SK-N-SH (cell line): ENCODE results near the gene ANO10. TPM values are rescaled to one million over a fixed set of nuclear protein-coding genes. Genes with fewer than 3 reads are reported as not detected.

Source experiments
- CTCF ChIA-PET: fragments of 300-600, 350-600 bp; formaldehyde crosslinking; extraction: SDS; loops from one replicate; lab custom pipeline; 2021; lab: Yijun Ruan, JAX
- POLR2A ChIA-PET: fragments of 350-600 bp; sonication (Branson Sonifier 250); formaldehyde crosslinking; extraction: SDS; loops from one replicate; lab custom pipeline; 2020; ENCODE audit warnings: antibody characterized with exemption, inconsistent platforms; lab: Yijun Ruan, JAX
- DNase-seq: peaks from one replicate; pipeline ENCODE4 v3.0.0; 2012
- H2AFZ ChIP-seq: fragments of 200-600 bp; sonication (generic); 2 replicates; pipeline ENCODE4 v1.8.1; 2016; ENCODE audit warnings: antibody characterized with exemption, mild to moderate bottlenecking, low read depth
- H3F3A ChIP-seq: fragments of 200-600 bp; sonication (generic); replicated peaks from 2 replicates; pipeline ENCODE3; 2016; ENCODE audit warnings: antibody characterized with exemption, mild to moderate bottlenecking; ENCODE audit not compliant: insufficient read depth
- H3K27ac ChIP-seq, 2 experiments: fragments of 200-500 bp in 1 of 2; fragments of 200-600 bp in 1 of 2; sonication (Bioruptor generic) in 1 of 2; sonication (generic), shearing (Covaris generic) in 1 of 2; 2 replicates each; pipeline versions ENCODE4 v1.5.1 to v1.6.1; 2014 to 2016; ENCODE audit warnings: low read depth in 2 of 2, inconsistent platforms in 1 of 2, low read length in 1 of 2, mild to moderate bottlenecking in 1 of 2, mixed read lengths in 1 of 2
- H3K27me3 ChIP-seq: fragments of 200-600 bp; sonication (generic), shearing (Covaris generic); 2 replicates; pipeline ENCODE4 v1.6.1; 2016; ENCODE audit warnings: mixed run types; ENCODE audit not compliant: insufficient read depth
- H3K36me3 ChIP-seq, 2 experiments: fragments of 200-500 bp in 1 of 2; fragments of 200-600 bp in 1 of 2; sonication (Bioruptor generic) in 1 of 2; sonication (generic) in 1 of 2; replicated peaks in 1 of 2; 2 replicates each; pipeline versions ENCODE3 to v1.5.1; 2014 to 2016; ENCODE audit warnings: low read length in 1 of 2, mild to moderate bottlenecking in 1 of 2; ENCODE audit not compliant: insufficient read depth in 2 of 2, control insufficient read depth in 1 of 2
- H3K4me1 ChIP-seq, 2 experiments: fragments of 200-500 bp in 1 of 2; fragments of 200-600 bp in 1 of 2; sonication (Bioruptor generic) in 1 of 2; sonication (generic), shearing (Covaris generic) in 1 of 2; 2 replicates each; pipeline versions ENCODE4 v1.5.1 to v1.6.1; 2014 to 2016; ENCODE audit warnings: low read depth in 1 of 2, low read length in 1 of 2, mixed run types in 1 of 2; ENCODE audit not compliant: insufficient read depth in 2 of 2, control insufficient read depth in 1 of 2
- H3K4me2 ChIP-seq: fragments of 200-600 bp; sonication (generic), shearing (Covaris generic); 2 replicates; pipeline ENCODE4 v1.6.1; 2017; ENCODE audit warnings: mixed run types
- H3K4me3 ChIP-seq, 2 experiments: fragments of 200-500 bp in 1 of 2; fragments of 200-600 bp in 1 of 2; sonication (Bioruptor generic) in 1 of 2; sonication (generic), shearing (Covaris generic) in 1 of 2; 2 replicates each; pipeline versions ENCODE4 v1.5.1 to v1.8.1; 2014 to 2016; ENCODE audit warnings: low read depth in 2 of 2, inconsistent platforms in 1 of 2, low read length in 1 of 2, mild to moderate bottlenecking in 1 of 2, mixed read lengths in 1 of 2, moderate library complexity in 1 of 2
- H3K79me2 ChIP-seq: fragments of 200-600 bp; sonication (generic); 2 replicates; pipeline ENCODE4 v1.8.1; 2017; ENCODE audit warnings: mild to moderate bottlenecking; ENCODE audit not compliant: insufficient read depth
- H3K9ac ChIP-seq: fragments of 200-600 bp; sonication (generic); 2 replicates; pipeline ENCODE4 v1.6.1; 2017; ENCODE audit warnings: mixed run types
- H3K9me2 ChIP-seq: fragments of 200-600 bp; sonication (generic); 2 replicates; pipeline ENCODE4 v1.6.1; 2017; ENCODE audit warnings: mixed run types
- H3K9me3 ChIP-seq: fragments of 200-600 bp; sonication (generic); 2 replicates; pipeline ENCODE4 v1.6.1; 2017; ENCODE audit warnings: mixed run types, mild to moderate bottlenecking, moderate library complexity
- H4K20me1 ChIP-seq: fragments of 200-600 bp; sonication (generic); 2 replicates; pipeline ENCODE4 v1.6.1; 2017; ENCODE audit warnings: mild to moderate bottlenecking, mixed run types; ENCODE audit not compliant: insufficient read depth
- CHD2 ChIP-seq: fragments of 150-350 bp; IDR thresholded peaks from 2 replicates; pipeline ENCODE4 v1.6.1; 2018; ENCODE audit warnings: low read length; ENCODE audit not compliant: partially characterized antibody
- FOXJ3 ChIP-seq: sonication (generic); formaldehyde crosslinking; IDR thresholded peaks from 2 replicates; pipeline ENCODE4 v1.5.1; 2020; ENCODE audit warnings: mild to moderate bottlenecking, missing genetic modification reagents
- FOXM1 ChIP-seq: IDR thresholded peaks from 2 replicates; pipeline ENCODE4 v1.4.0; 2012; ENCODE audit warnings: low read depth, mild to moderate bottlenecking
- IRF3 ChIP-seq: fragments of 150-350 bp; IDR thresholded peaks from 2 replicates; pipeline ENCODE4 v1.6.1; 2016; ENCODE audit warnings: mild to moderate bottlenecking, low read depth, low read length
- JUND ChIP-seq: IDR thresholded peaks from 2 replicates; pipeline ENCODE4 v1.4.0; 2012
- MAX ChIP-seq: IDR thresholded peaks from 2 replicates; pipeline ENCODE4 v1.4.0; 2012; ENCODE audit warnings: low read depth
- MEF2A ChIP-seq: IDR thresholded peaks from 2 replicates; pipeline ENCODE4 v1.4.0; 2012; ENCODE audit warnings: low read depth, borderline replicate concordance
- MXI1 ChIP-seq: IDR thresholded peaks from 2 replicates; pipeline ENCODE4 v1.6.1; 2012; ENCODE audit warnings: mild to moderate bottlenecking, low read depth, low read length, improper control_type of control experiment
- POLR2AphosphoS5 ChIP-seq: IDR thresholded peaks from 2 replicates; pipeline ENCODE4 v1.6.1; 2012; ENCODE audit warnings: low read depth, low read length
- REST ChIP-seq: IDR thresholded peaks from 2 replicates; pipeline ENCODE4 v1.6.1; 2012; ENCODE audit warnings: mild to moderate bottlenecking, low read depth, low read length, moderate library complexity
- RFX5 ChIP-seq: IDR thresholded peaks from 2 replicates; pipeline ENCODE4 v1.6.1; 2012; ENCODE audit warnings: mild to moderate bottlenecking, improper control_type of control experiment, low read length
- RXRA ChIP-seq: IDR thresholded peaks from 2 replicates; pipeline ENCODE4 v1.4.0; 2012; ENCODE audit warnings: low read depth, mild to moderate bottlenecking, borderline replicate concordance
- SIN3A ChIP-seq: IDR thresholded peaks from 2 replicates; pipeline ENCODE4 v1.6.1; 2012; ENCODE audit warnings: low read depth, mild to moderate bottlenecking, low read length, moderate library complexity, borderline replicate concordance
- SMC3 ChIP-seq: IDR thresholded peaks from 2 replicates; pipeline ENCODE4 v1.6.1; 2012; ENCODE audit warnings: low read depth, low read length, improper control_type of control experiment
- TAF1 ChIP-seq: IDR thresholded peaks from 2 replicates; pipeline ENCODE4 v1.6.1; 2012; ENCODE audit warnings: low read depth, mild to moderate bottlenecking, low read length, moderate library complexity, borderline replicate concordance
- TEAD4 ChIP-seq: IDR thresholded peaks from 2 replicates; pipeline ENCODE4 v1.4.0; 2012; ENCODE audit warnings: mild to moderate bottlenecking, borderline replicate concordance; ENCODE audit not compliant: insufficient read depth
- USF1 ChIP-seq: IDR thresholded peaks from 2 replicates; pipeline ENCODE4 v1.4.0; 2012; ENCODE audit warnings: low read depth, borderline replicate concordance
- YY1 ChIP-seq: IDR thresholded peaks from 2 replicates; pipeline ENCODE4 v1.4.0; 2012; ENCODE audit warnings: low read depth, mild to moderate bottlenecking
- WGBS: methylation state at CpG from one replicate; pipeline ENCODE4 v1.1.6; 2017; ENCODE audit warnings: low lambda C conversion rate; 5-methylcytosine and 5-hydroxymethylcytosine counted together
- polyA plus RNA-seq, 3 experiments: library from polyadenylated mRNA; depleted of rRNA; stranded (reverse); fragments of >200 nt; gene quantifications; 2 replicates each; pipeline ENCODE4 v1.2.3, GENCODE V29; 2012
- TF ChIP-seq, protein P1 (sequence below): fragments of 150-350 bp; IDR thresholded peaks from 2 replicates; pipeline ENCODE4 v1.6.1; 2017; ENCODE audit warnings: antibody characterized with exemption, low read length, low read depth, borderline replicate concordance
- TF ChIP-seq, protein P2 (sequence below): IDR thresholded peaks from 2 replicates; pipeline ENCODE4; 2012

Gene ANO10
- polyA plus RNA-seq, 1 of the 3 experiments (the other 2 are of a cell fraction) = 16.8 TPM

- Histone ChIP-seq H3K4me3 (no peak overlapping the region), H3K9me2 (no peaks in the 10 kb centered on the region), H2AFZ (no peak overlapping the region), H3K79me2 (no peaks in the 10 kb centered on the region), H3K36me3 (peaks cover 0 to 10% of the 10 kb centered on the region in 2 experiments), H3K27ac (no peak overlapping the region), H3K9ac (no peak overlapping the region), H4K20me1 (no peaks in the 10 kb centered on the region), H3K4me2 (no peak overlapping the region), H3F3A (no peaks in the 10 kb centered on the region), H3K9me3 (no peaks in the 10 kb centered on the region)
- CTCF ChIA-PET = no interaction called here
- no peak for DNase-seq
- 92% methylated on average over 2 of the region's 3 CpGs for WGBS
- POLR2A ChIA-PET = no interaction called here
- TF ChIP-seq YY1 = no peak
- no peak for TF ChIP-seq TAF1
- TF ChIP-seq MXI1 = no peak
- TF ChIP-seq REST = no peak
- no peak for TF ChIP-seq RFX5
- no peak for TF ChIP-seq USF1
- TF ChIP-seq FOXM1 = no peak
- TF ChIP-seq MAX = no peak
- no peak for TF ChIP-seq POLR2AphosphoS5
- TF ChIP-seq SIN3A = no peak
- TF ChIP-seq TEAD4 = no peak
- no peak for TF ChIP-seq CHD2
- no peak for TF ChIP-seq IRF3
- TF ChIP-seq, protein P1, sequence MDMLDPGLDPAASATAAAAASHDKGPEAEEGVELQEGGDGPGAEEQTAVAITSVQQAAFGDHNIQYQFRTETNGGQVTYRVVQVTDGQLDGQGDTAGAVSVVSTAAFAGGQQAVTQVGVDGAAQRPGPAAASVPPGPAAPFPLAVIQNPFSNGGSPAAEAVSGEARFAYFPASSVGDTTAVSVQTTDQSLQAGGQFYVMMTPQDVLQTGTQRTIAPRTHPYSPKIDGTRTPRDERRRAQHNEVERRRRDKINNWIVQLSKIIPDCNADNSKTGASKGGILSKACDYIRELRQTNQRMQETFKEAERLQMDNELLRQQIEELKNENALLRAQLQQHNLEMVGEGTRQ = no peak
- no peak for TF ChIP-seq FOXJ3 (CRISPR knock-in tag)
- TF ChIP-seq, protein P2, sequence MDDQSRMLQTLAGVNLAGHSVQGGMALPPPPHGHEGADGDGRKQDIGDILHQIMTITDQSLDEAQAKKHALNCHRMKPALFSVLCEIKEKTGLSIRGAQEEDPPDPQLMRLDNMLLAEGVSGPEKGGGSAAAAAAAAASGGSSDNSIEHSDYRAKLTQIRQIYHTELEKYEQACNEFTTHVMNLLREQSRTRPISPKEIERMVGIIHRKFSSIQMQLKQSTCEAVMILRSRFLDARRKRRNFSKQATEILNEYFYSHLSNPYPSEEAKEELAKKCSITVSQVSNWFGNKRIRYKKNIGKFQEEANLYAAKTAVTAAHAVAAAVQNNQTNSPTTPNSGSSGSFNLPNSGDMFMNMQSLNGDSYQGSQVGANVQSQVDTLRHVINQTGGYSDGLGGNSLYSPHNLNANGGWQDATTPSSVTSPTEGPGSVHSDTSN = no peak
- TF ChIP-seq RXRA = no peak
- no peak for TF ChIP-seq SMC3
- no peak for TF ChIP-seq JUND
- TF ChIP-seq MEF2A = no peak
- TF ChIP-seq, all 33 proteins: peak for 0
- Histone ChIP-seq H3K27me3 (no peaks in the 10 kb centered on the region), H3K4me1 (peaks cover 0 to 3% of the 10 kb centered on the region in 2 experiments; a peak in 2 of 4 replicates)
These were observed 34.5 kb downstream of the ANO10 start for GRCh38 chr3:43587303-43587702.
